ENCODE measurements around the gene IQGAP2. TPM values are rescaled to one million over a fixed set of nuclear protein-coding genes. Genes with fewer than 3 reads are reported as not detected.

Gene IQGAP2, protein sequence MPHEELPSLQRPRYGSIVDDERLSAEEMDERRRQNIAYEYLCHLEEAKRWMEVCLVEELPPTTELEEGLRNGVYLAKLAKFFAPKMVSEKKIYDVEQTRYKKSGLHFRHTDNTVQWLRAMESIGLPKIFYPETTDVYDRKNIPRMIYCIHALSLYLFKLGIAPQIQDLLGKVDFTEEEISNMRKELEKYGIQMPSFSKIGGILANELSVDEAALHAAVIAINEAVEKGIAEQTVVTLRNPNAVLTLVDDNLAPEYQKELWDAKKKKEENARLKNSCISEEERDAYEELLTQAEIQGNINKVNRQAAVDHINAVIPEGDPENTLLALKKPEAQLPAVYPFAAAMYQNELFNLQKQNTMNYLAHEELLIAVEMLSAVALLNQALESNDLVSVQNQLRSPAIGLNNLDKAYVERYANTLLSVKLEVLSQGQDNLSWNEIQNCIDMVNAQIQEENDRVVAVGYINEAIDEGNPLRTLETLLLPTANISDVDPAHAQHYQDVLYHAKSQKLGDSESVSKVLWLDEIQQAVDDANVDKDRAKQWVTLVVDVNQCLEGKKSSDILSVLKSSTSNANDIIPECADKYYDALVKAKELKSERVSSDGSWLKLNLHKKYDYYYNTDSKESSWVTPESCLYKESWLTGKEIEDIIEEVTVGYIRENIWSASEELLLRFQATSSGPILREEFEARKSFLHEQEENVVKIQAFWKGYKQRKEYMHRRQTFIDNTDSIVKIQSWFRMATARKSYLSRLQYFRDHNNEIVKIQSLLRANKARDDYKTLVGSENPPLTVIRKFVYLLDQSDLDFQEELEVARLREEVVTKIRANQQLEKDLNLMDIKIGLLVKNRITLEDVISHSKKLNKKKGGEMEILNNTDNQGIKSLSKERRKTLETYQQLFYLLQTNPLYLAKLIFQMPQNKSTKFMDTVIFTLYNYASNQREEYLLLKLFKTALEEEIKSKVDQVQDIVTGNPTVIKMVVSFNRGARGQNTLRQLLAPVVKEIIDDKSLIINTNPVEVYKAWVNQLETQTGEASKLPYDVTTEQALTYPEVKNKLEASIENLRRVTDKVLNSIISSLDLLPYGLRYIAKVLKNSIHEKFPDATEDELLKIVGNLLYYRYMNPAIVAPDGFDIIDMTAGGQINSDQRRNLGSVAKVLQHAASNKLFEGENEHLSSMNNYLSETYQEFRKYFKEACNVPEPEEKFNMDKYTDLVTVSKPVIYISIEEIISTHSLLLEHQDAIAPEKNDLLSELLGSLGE (N-terminal part only)
- 0.73 and 2.2 TPM in 2 replicates for total RNA-seq

DNA sequence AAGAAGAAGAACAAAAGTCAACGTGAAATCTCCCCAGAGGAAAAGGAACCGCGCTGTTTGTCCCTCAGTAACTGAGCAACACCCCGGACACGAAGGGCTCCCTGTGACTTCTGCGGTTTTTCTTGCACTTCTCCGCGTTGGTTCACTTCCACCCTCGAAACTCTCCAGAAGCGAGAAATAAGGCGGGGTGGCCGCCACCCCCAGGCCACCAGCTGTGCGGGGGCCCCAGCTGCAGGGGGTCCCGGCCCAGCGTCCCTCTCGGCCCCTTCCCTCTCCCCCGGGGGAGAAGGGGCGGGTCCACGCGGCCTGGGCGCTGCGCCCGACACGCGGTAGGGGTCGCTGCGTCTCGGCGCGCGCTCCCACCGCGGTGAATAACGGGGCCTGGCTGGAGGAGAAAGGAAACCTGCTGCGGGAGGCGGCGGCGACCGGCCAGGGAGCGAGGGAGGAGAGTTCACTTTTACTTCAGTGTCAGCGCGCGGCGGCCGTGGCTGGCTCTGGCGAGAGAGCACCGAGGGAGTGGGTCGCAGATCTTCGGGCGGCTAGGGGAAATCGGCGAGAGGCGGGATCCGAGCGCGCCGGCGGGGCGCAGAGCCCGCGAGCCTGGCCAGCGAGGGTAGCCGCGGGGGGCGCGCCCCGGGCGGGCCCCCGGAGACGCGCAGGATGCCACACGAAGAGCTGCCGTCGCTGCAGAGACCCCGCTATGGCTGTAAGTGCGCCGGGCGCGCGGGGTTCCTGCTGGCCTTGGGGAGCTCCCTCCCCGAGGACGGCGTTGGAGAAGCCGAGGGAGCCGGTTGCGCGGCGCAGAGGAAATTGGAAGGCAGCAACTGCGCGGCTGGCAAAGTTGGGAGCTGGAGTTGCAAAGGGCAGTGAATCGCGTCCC lies at the start of gene IQGAP2:
IQGAP2 (plus strand) TSS at position 400 of the 880 bp plus-strand sequence; CDS start at position 661, 261 bp downstream.

DNA sequence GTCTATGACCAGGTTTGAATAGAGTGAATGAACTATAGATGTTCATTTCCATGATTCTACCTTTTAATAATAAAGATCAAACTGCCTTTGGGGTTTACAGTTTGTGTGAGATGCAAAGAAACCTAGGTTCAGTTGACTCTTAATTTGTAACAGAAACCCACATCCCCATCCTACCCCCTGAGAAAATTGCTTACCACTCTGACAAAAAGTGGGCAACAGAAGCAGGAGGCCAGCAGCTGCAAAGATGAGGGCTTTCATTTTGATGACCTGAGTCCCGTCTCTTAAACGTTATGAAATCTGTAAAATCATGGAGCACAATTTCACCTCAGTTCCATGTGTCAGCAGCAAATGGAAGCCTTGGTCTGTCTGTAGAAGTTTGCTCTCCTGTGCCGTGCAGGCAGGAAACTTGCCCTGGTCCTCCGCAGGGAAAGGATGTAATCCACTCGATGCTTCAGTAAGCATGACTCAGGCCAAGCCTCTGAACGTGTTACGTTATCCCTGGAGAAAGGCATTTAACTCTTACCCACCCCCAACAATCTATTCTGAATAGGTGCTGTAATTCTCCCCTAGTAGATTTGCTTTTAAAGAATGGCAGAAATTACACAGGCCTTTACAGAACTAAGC lies 220.0 kb downstream of the IQGAP2 start, which contains the start of gene F2RL2:
F2RL2 (minus strand) TSS at position 431 of the 624 bp plus-strand sequence; CDS start at position 258, 173 bp downstream.

DNA sequence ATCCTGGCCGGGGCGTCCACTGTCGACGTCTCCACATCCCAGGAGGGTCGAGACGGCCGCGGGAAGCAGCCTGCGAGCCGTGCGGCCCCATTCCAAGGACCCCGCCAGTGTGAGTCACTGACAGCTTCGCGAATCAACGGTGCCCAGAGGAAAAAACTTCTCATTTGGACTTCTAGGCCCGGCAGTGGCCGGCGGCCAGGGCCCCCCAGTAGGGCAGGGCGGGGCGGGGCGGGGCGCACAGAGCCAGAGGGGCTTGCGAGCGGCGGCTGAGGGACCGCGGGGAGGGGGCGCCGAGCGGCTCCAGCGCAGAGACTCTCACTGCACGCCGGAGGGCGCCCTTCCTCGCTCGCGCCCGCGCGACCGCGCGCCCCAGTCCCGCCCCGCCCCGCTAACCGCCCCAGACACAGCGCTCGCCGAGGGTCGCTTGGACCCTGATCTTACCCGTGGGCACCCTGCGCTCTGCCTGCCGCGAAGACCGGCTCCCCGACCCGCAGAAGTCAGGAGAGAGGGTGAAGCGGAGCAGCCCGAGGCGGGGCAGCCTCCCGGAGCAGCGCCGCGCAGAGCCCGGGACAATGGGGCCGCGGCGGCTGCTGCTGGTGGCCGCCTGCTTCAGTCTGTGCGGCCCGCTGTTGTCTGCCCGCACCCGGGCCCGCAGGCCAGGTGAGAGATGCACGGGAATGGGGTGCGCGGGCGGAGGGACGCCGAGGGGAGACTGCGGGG lies 312.8 kb downstream of the IQGAP2 start, which contains the start of gene F2R:
F2R (plus strand) TSS at position 391 of the 720 bp plus-strand sequence; CDS start at position 573, 182 bp downstream.

Small RNAs within 50 kb of the gene (small RNA-seq; reads per million reads assigned to genes)
- not detected for gene RF02154
- not detected for gene RF02155

Other genes starting within 250 kb of the IQGAP2 start
- gene F2RL2, start 220.1 kb downstream of the IQGAP2 start, total RNA-seq, result 0.37 and 0.78 TPM in 2 replicates